ENCODE results near the gene TPK1. TPM values are rescaled to one million over a fixed set of nuclear protein-coding genes. Genes with fewer than 3 reads are reported as not detected.

Gene TPK1
- total RNA-seq, 1 donor from 2014 or later, result 2.2 TPM

DNA sequence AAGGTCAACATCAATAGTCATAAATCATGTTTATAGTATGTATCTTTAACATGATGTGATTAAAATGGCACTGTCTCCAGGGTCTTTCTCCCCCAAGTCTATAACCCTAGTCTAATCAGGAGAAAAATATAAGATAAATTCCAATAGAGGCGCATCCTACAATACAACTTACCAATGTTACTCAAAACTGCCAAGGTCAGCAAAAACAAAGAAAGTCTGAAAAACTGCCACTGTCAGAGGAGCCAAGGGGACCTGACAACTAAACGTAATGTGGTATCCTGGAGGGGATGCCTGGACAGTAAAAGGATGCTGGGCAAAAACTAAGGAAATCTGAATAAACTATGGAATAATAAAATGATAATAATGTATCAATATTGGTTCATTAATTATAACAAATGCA, 63.9 kb downstream of the TPK1 start:
- Mint-ChIP-seq H3K27me3 (ENCODE audit: low read depth, unreplicated experiment) (no peaks in the 10 kb centered on the region), H3K4me3 (ENCODE audit: unreplicated experiment) (no peak overlapping the region), H3K27ac (ENCODE audit: unreplicated experiment) (no peak overlapping the region), H3K36me3 (ENCODE audit: low read depth, unreplicated experiment) (no peaks in the 10 kb centered on the region), H3K4me1 (ENCODE audit: low read depth, unreplicated experiment) (no peaks in the 10 kb centered on the region), H3K9me3 (ENCODE audit: unreplicated experiment) (no peaks in the 10 kb centered on the region)
- H4K20me1 ChIP-seq (ENCODE audit: insufficient read depth, low read length), result no peaks in the 10 kb centered on the region
- H3K27ac ChIP-seq (ENCODE audit: low read depth, low read length), result no peak overlapping the region
- FAIRE-seq, result no peak
- H3K4me3 ChIP-seq (ENCODE audit: insufficient read depth, low read depth, low read length), result no peak overlapping the region
- no peaks in the 10 kb centered on the region for H3K36me3 ChIP-seq (ENCODE audit: insufficient read depth, low read length)
- TF ChIP-seq EZH2 (IDR thresholded peaks at IDR 0.05; ENCODE audit: insufficient read depth, low read length), result no peak
- TF ChIP-seq, protein P1, sequence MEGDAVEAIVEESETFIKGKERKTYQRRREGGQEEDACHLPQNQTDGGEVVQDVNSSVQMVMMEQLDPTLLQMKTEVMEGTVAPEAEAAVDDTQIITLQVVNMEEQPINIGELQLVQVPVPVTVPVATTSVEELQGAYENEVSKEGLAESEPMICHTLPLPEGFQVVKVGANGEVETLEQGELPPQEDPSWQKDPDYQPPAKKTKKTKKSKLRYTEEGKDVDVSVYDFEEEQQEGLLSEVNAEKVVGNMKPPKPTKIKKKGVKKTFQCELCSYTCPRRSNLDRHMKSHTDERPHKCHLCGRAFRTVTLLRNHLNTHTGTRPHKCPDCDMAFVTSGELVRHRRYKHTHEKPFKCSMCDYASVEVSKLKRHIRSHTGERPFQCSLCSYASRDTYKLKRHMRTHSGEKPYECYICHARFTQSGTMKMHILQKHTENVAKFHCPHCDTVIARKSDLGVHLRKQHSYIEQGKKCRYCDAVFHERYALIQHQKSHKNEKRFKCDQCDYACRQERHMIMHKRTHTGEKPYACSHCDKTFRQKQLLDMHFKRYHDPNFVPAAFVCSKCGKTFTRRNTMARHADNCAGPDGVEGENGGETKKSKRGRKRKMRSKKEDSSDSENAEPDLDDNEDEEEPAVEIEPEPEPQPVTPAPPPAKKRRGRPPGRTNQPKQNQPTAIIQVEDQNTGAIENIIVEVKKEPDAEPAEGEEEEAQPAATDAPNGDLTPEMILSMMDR (IDR thresholded peaks at IDR 0.05; ENCODE audit: insufficient read depth, low read depth, low read length), result no peak
- no peaks in the 10 kb centered on the region for H3K4me1 ChIP-seq (ENCODE audit: insufficient read depth, low read length)
- H3K79me2 ChIP-seq (ENCODE audit: insufficient read depth, low read length), result no peaks in the 10 kb centered on the region
- H3K27me3 ChIP-seq (ENCODE audit: insufficient read depth, low read length), result no peaks in the 10 kb centered on the region
- DNase-seq (ENCODE audit: low read depth), result no peak
- no peaks in the 10 kb centered on the region for H3K9me3 ChIP-seq (ENCODE audit: insufficient read depth, low read depth, low read length)
- no peak overlapping the region for H3K4me2 ChIP-seq (ENCODE audit: low read length)
- no peak overlapping the region for H3K9ac ChIP-seq (ENCODE audit: low read length)
- H2AFZ ChIP-seq (ENCODE audit: low read depth, low read length), result no peak overlapping the region

DNA sequence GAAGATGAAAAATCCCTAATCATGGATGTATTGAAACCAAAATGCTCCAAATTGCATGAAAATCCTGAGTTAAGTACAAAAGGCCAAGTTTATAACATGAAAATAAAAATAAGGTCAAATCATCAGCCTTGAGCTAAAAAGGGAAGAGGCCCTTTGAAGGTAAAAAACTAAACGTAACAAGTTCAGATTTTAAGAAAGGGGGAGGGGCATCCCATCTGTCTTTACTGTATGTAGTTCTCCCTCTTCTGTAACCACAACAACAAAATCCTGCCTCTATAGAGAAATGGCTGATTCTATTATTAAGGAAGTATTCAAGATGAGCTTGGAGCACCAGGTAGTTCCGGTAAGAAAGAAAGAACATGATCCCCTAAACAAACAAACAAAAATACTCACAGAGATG, 64.7 kb downstream of the TPK1 start:
- no peak overlapping the region for H3K27ac ChIP-seq (ENCODE audit: low read depth, low read length)
- H4K20me1 ChIP-seq (ENCODE audit: insufficient read depth, low read length), result no peaks in the 10 kb centered on the region
- no peaks in the 10 kb centered on the region for H3K36me3 ChIP-seq (ENCODE audit: insufficient read depth, low read length)
- no peaks in the 10 kb centered on the region for H3K27me3 ChIP-seq (ENCODE audit: insufficient read depth, low read length)
- no peaks in the 10 kb centered on the region for H3K4me1 ChIP-seq (ENCODE audit: insufficient read depth, low read length)
- H3K9me3 Mint-ChIP-seq (ENCODE audit: unreplicated experiment), result no peaks in the 10 kb centered on the region
- H3K4me3 Mint-ChIP-seq (ENCODE audit: unreplicated experiment), result no peak overlapping the region
- no peak overlapping the region for H2AFZ ChIP-seq (ENCODE audit: low read depth, low read length)
- FAIRE-seq (no peak), DNase-seq (ENCODE audit: low read depth) (no peak)
- H3K27ac Mint-ChIP-seq (ENCODE audit: unreplicated experiment), result no peak overlapping the region
- no peak overlapping the region for H3K4me3 ChIP-seq (ENCODE audit: insufficient read depth, low read depth, low read length)
- H3K27me3 Mint-ChIP-seq (ENCODE audit: low read depth, unreplicated experiment), result no peaks in the 10 kb centered on the region
- no peaks in the 10 kb centered on the region for H3K36me3 Mint-ChIP-seq (ENCODE audit: low read depth, unreplicated experiment)
- H3K9me3 ChIP-seq (ENCODE audit: insufficient read depth, low read depth, low read length), result no peaks in the 10 kb centered on the region
- H3K9ac ChIP-seq (ENCODE audit: low read length), result no peak overlapping the region
- TF ChIP-seq, protein P1 (IDR thresholded peaks at IDR 0.05; ENCODE audit: insufficient read depth, low read depth, low read length), result no peak
- no peak for TF ChIP-seq EZH2 (IDR thresholded peaks at IDR 0.05; ENCODE audit: insufficient read depth, low read length)
- no peak overlapping the region for H3K4me2 ChIP-seq (ENCODE audit: low read length)
- no peaks in the 10 kb centered on the region for H3K4me1 Mint-ChIP-seq (ENCODE audit: low read depth, unreplicated experiment)
- H3K79me2 ChIP-seq (ENCODE audit: insufficient read depth, low read length), result no peaks in the 10 kb centered on the region

DNA sequence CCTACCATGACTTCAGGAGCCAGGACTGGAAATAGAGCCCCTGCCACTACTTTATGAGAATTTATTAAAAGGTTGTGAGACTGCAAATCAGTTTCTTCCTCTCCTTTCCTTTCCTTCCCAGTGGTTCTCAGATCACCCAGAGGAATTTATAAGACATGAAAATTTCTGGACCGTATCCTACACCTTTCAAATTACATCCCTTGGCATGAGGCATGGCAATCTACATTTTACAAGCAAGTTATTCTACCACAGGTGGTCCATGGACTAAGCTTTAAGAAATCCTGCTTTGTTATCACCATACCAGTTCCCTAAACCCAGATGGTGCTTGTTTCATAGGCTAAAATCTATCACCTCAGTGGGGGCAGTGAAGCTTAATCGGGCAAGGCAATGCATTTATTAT, 66.5 kb downstream of the TPK1 start:
- H2AFZ ChIP-seq (ENCODE audit: low read depth, low read length), result no peak overlapping the region
- no peak overlapping the region for H3K9ac ChIP-seq (ENCODE audit: low read length)
- no peaks in the 10 kb centered on the region for H3K9me3 ChIP-seq (ENCODE audit: insufficient read depth, low read depth, low read length)
- TF ChIP-seq, protein P1 (IDR thresholded peaks at IDR 0.05; ENCODE audit: insufficient read depth, low read depth, low read length), result no peak
- no peak for TF ChIP-seq EZH2 (IDR thresholded peaks at IDR 0.05; ENCODE audit: insufficient read depth, low read length)
- H3K4me1 ChIP-seq (ENCODE audit: insufficient read depth, low read length), result no peaks in the 10 kb centered on the region
- Mint-ChIP-seq H3K36me3 (ENCODE audit: low read depth, unreplicated experiment) (no peaks in the 10 kb centered on the region), H3K9me3 (ENCODE audit: unreplicated experiment) (no peaks in the 10 kb centered on the region), H3K4me1 (ENCODE audit: low read depth, unreplicated experiment) (no peaks in the 10 kb centered on the region), H3K27ac (ENCODE audit: unreplicated experiment) (no peak overlapping the region), H3K4me3 (ENCODE audit: unreplicated experiment) (no peak overlapping the region), H3K27me3 (ENCODE audit: low read depth, unreplicated experiment) (no peaks in the 10 kb centered on the region)
- no peak overlapping the region for H3K4me2 ChIP-seq (ENCODE audit: low read length)
- no peaks in the 10 kb centered on the region for H4K20me1 ChIP-seq (ENCODE audit: insufficient read depth, low read length)
- H3K79me2 ChIP-seq (ENCODE audit: insufficient read depth, low read length), result no peaks in the 10 kb centered on the region
- DNase-seq (ENCODE audit: low read depth), result no peak
- H3K36me3 ChIP-seq (ENCODE audit: insufficient read depth, low read length), result no peaks in the 10 kb centered on the region
- H3K27me3 ChIP-seq (ENCODE audit: insufficient read depth, low read length), result no peaks in the 10 kb centered on the region
- H3K4me3 ChIP-seq (ENCODE audit: insufficient read depth, low read depth, low read length), result no peak overlapping the region
- FAIRE-seq, result no peak
- H3K27ac ChIP-seq (ENCODE audit: low read depth, low read length), result no peak overlapping the region

Data from astrocyte (in vitro differentiated cells and primary cell).